ENCODE measurements around the gene CELA2A. TPM values are rescaled to one million over a fixed set of nuclear protein-coding genes. Genes with fewer than 3 reads are reported as not detected.

Gene CELA2A
- total RNA-seq, 4 donors from 2014 or later = not detected

- no peak for TF ChIP-seq CTCF (IDR thresholded peaks at IDR 0.05; ENCODE audit: low read depth)
Observed at GRCh38 chr1:15411593-15412137, 44.9 kb upstream of the CELA2A start.

GRCh38 chr1:15412175-15412800 is 44.2 kb upstream of the CELA2A start:
- no peak for TF ChIP-seq CTCF (IDR thresholded peaks at IDR 0.05; ENCODE audit: low read depth)

- no peak for TF ChIP-seq CTCF (IDR thresholded peaks at IDR 0.05; ENCODE audit: low read depth)
Observed at GRCh38 chr1:15412843-15413242, 43.7 kb upstream of the CELA2A start.

GRCh38 chr1:15413563-15414444 is 42.7 kb upstream of the CELA2A start:
- no peak for TF ChIP-seq CTCF (IDR thresholded peaks at IDR 0.05; ENCODE audit: low read depth)

GRCh38 chr1:15414445-15414983 is 42.0 kb upstream of the CELA2A start:
- no peak for TF ChIP-seq CTCF (IDR thresholded peaks at IDR 0.05; ENCODE audit: low read depth)

GRCh38 chr1:15417059-15417934 is 39.2 kb upstream of the CELA2A start:
- TF ChIP-seq CTCF (IDR thresholded peaks at IDR 0.05; ENCODE audit: low read depth) = no peak
